ENCODE data around the gene SSTR5. TPM values are rescaled to one million over a fixed set of nuclear protein-coding genes. Genes with fewer than 3 reads are reported as not detected.
"Not testable (repeated sequence)": the region's sequence is repeated elsewhere in the genome, so short reads cannot be mapped to it uniquely, and the experiment has no call there.

The SSTR5 gene
- total RNA-seq, 2 donors from 2014 or later: 2.3 TPM; not detected in 1

- WGBS, 2 donors: 19 to 25% methylated on average over 8 to 27 of the region's 27 CpGs
- H3K9me3 ChIP-seq: peaks cover 0 to under 1% (median 0%) of the 10 kb centered on the region in 3 donors
- H3K36me3 ChIP-seq (replicated peaks in 1 of 2; ENCODE audit: insufficient read depth in 1 of 2, low read depth in 2 of 2): no peaks in the 10 kb centered on the region
- DNase-seq (peak in 2 of 4 donors; percentile 29 to 45), ATAC-seq (no peak)
- no peak for TF ChIP-seq POLR2A (IDR thresholded peaks at IDR 0.05)
- TF ChIP-seq, protein P1, sequence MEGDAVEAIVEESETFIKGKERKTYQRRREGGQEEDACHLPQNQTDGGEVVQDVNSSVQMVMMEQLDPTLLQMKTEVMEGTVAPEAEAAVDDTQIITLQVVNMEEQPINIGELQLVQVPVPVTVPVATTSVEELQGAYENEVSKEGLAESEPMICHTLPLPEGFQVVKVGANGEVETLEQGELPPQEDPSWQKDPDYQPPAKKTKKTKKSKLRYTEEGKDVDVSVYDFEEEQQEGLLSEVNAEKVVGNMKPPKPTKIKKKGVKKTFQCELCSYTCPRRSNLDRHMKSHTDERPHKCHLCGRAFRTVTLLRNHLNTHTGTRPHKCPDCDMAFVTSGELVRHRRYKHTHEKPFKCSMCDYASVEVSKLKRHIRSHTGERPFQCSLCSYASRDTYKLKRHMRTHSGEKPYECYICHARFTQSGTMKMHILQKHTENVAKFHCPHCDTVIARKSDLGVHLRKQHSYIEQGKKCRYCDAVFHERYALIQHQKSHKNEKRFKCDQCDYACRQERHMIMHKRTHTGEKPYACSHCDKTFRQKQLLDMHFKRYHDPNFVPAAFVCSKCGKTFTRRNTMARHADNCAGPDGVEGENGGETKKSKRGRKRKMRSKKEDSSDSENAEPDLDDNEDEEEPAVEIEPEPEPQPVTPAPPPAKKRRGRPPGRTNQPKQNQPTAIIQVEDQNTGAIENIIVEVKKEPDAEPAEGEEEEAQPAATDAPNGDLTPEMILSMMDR (IDR thresholded peaks at IDR 0.05): no peak
- H3K27me3 ChIP-seq: peaks cover 0 to 51% of the 10 kb centered on the region in 2 donors
- H3K4me1 ChIP-seq: peaks cover 23% of the 10 kb centered on the region
- intact Hi-C loops (cut with DNase I): loop anchor here (10.0 kb wide), 1 partner anchor 276 kb away; no protein-coding TSS in a partner anchor
- H3K27ac ChIP-seq: no peak overlapping the region
- no peak overlapping the region for H3K4me3 ChIP-seq
These were observed 18.4 kb downstream of the SSTR5 start for GRCh38 chr16:1090620-1091587.

GRCh38 chr16:1091992-1092552 lies 19.5 kb downstream of the SSTR5 start:
- intact Hi-C loops (cut with DNase I): loop anchor here (10.0 kb wide), 1 partner anchor 277 kb away; no protein-coding TSS in a partner anchor
- Histone ChIP-seq H3K4me3 (no peak overlapping the region), H3K4me1 (peaks cover 23% of the 10 kb centered on the region), H3K9me3 (no peaks in the 10 kb centered on the region), H3K27ac (no peak overlapping the region), H3K36me3 (replicated peaks in 1 of 2; ENCODE audit: insufficient read depth in 1 of 2, low read depth in 2 of 2) (no peaks in the 10 kb centered on the region), H3K27me3 (peaks cover 0 to 43% of the 10 kb centered on the region in 2 donors)
- ATAC-seq (no peak), DNase-seq (no peak)
- WGBS, 2 donors: 88 to 97% methylated on average over 17 to 27 of the region's 27 CpGs
- TF ChIP-seq POLR2A (IDR thresholded peaks at IDR 0.05): no peak
- TF ChIP-seq, protein P1 (IDR thresholded peaks at IDR 0.05): no peak

DNA sequence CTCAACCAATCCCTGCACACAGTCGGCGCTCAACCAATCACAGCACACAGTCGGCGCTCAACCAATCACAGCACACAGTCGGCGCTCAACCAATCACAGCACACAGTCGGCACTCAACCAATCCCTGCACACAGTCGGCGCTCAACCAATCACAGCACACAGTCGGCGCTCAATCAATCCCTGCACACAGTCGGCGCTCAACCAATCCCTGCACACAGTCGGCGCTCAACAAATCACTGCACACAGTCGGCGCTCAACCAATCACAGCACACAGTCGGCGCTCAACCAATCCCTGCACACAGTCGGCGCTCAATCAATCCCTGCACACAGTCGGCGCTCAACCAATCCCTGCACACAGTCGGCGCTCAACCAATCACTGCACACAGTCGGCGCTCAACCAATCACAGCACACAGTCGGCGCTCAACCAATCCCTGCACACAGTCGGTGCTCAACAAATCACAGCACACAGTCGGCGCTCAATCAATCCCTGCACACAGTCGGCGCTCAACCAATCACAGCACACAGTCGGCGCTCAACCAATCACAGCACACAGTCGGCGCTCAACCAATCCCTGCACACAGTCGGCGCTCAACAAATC lies 20.2 kb downstream of the SSTR5 start:
- Histone ChIP-seq H3K4me1 (peaks cover 23% of the 10 kb centered on the region), H3K27me3 (peaks cover 0 to 36% of the 10 kb centered on the region in 2 donors)
- intact Hi-C loops (cut with DNase I): loop anchor here (10.0 kb wide), 1 partner anchor 278 kb away; no protein-coding TSS in a partner anchor
- not testable (repeated sequence) for H3K9me3 ChIP-seq; H3K36me3 ChIP-seq (replicated peaks in 1 of 2; ENCODE audit: insufficient read depth in 1 of 2, low read depth in 2 of 2); DNase-seq; H3K4me3 ChIP-seq; ATAC-seq; H3K27ac ChIP-seq
- 95% methylated on average over 12 to 29 of the region's 40 CpGs for whole genome bisulfite sequencing, 2 donors

GRCh38 chr16:1093284-1094123 lies 21.0 kb downstream of the SSTR5 start:
- Histone ChIP-seq H3K9me3 (no peaks in the 10 kb centered on the region), H3K27me3 (peaks cover 0 to 33% of the 10 kb centered on the region in 2 donors), H3K4me1 (peaks cover 18% of the 10 kb centered on the region), H3K27ac (no peak overlapping the region), H3K4me3 (no peak overlapping the region), H3K36me3 (replicated peaks in 1 of 2; ENCODE audit: insufficient read depth in 1 of 2, low read depth in 2 of 2) (no peaks in the 10 kb centered on the region)
- 37 to 71% methylated on average over 22 to 77 of the region's 85 CpGs for WGBS, 2 donors
- DNase-seq: no peak
- intact Hi-C loops (cut with DNase I): loop anchor here (10.0 kb wide), 1 partner anchor 279 kb away; no protein-coding TSS in a partner anchor
- TF ChIP-seq, protein P1 (IDR thresholded peaks at IDR 0.05): no peak
- TF ChIP-seq POLR2A (IDR thresholded peaks at IDR 0.05): no peak
- no peak for ATAC-seq
